ENCODE results near the gene LRBA. TPM values are rescaled to one million over a fixed set of nuclear protein-coding genes. Genes with fewer than 3 reads are reported as not detected.
"Not testable (repeated sequence)": the region's sequence is repeated elsewhere in the genome, so short reads cannot be mapped to it uniquely, and the experiment has no call there.

LRBA gene
- total and polyA plus RNA-seq, 2 donors (not counting 3 experiments of a cell fraction or from before 2014, with no cell fraction given), result 18.0 to 35.1 TPM

DNA sequence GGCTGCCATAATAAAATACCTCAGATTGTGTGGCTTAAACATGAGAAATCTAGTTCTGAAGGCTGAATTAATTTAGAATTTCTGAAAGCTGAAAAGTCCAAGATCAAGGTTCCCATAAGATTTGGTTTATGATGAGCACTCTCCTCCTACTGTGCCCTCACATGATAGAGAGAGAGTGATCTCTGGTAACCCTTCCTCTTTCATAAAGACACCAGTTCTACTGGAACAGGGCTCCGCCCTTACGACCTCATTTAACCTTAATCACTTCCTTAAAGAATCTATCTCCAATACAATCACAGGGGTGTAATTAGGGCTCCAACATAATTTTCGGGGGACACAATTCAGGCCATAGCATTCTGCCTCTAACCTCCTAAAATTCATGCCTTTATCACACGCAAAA, 627.1 kb downstream of the LRBA start:
- no peaks in the 10 kb centered on the region for H3K9me3 ChIP-seq (replicated peaks; ENCODE audit: control insufficient read depth, insufficient read depth, low read length)
- H3K9ac ChIP-seq (replicated peaks; ENCODE audit: extremely low read depth, insufficient read depth, low read length), result no peak overlapping the region
- POLR2A ChIA-PET, result no interaction called here
- no peak overlapping the region for H3K4me2 ChIP-seq (ENCODE audit: insufficient read depth, low read length)
- H3K4me1 ChIP-seq (ENCODE audit: control insufficient read depth, extremely low read depth, insufficient read depth, low read length), result no peaks in the 10 kb centered on the region
- H3K36me3 ChIP-seq (ENCODE audit: control insufficient read depth in 2 of 2, extremely low read depth in 1 of 2, insufficient read depth in 2 of 2, low read length in 2 of 2), result no peaks in the 10 kb centered on the region
- H3K27me3 ChIP-seq (ENCODE audit: control insufficient read depth in 2 of 2, insufficient read depth in 2 of 2, low read length in 2 of 2), result no peaks in the 10 kb centered on the region
- H3K4me3 ChIP-seq (replicated peaks in 1 of 3; ENCODE audit: insufficient read depth in 1 of 3, low read depth in 1 of 3, low read length in 3 of 3), result no peak overlapping the region
- no peaks in the 10 kb centered on the region for H4K20me1 ChIP-seq (replicated peaks; ENCODE audit: control insufficient read depth, extremely low read depth, insufficient read depth, low read length)
- DNase-seq (ENCODE audit: low read depth, low spot score) (no peak), FAIRE-seq (no peak)
- dilution Hi-C loops (cut with MboI; ENCODE audit: extremely low pct_ligation_motif_present, low sequenced_read_pairs), result no loop called here
- intact Hi-C loops (cut with micrococcal nuclease), result no loop called here
- H2AFZ ChIP-seq (ENCODE audit: low read depth, low read length), result no peak overlapping the region
- TF ChIP-seq JUN (IDR thresholded peaks at IDR 0.05; ENCODE audit: borderline replicate concordance, insufficient read depth, insufficient read length, low read depth) (no peak), EZH2 (IDR thresholded peaks at IDR 0.05; ENCODE audit: borderline replicate concordance, low read depth, low read length, severe bottlenecking) (no peak), FOS (IDR thresholded peaks at IDR 0.05; ENCODE audit: borderline replicate concordance, insufficient read depth, low read length) (no peak), POLR2AphosphoS5 (IDR thresholded peaks at IDR 0.05; ENCODE audit: insufficient read depth, low read depth, low read length) (no peak), MYC (IDR thresholded peaks at IDR 0.05; ENCODE audit: low read depth, low read length) (no peak), POLR2A (IDR thresholded peaks at IDR 0.05; ENCODE audit: low read depth, low read length) (no peak), GATA2 (IDR thresholded peaks at IDR 0.05; ENCODE audit: insufficient read depth, insufficient read length, low read depth, low read length) (no peak)
- TF ChIP-seq, protein P1, sequence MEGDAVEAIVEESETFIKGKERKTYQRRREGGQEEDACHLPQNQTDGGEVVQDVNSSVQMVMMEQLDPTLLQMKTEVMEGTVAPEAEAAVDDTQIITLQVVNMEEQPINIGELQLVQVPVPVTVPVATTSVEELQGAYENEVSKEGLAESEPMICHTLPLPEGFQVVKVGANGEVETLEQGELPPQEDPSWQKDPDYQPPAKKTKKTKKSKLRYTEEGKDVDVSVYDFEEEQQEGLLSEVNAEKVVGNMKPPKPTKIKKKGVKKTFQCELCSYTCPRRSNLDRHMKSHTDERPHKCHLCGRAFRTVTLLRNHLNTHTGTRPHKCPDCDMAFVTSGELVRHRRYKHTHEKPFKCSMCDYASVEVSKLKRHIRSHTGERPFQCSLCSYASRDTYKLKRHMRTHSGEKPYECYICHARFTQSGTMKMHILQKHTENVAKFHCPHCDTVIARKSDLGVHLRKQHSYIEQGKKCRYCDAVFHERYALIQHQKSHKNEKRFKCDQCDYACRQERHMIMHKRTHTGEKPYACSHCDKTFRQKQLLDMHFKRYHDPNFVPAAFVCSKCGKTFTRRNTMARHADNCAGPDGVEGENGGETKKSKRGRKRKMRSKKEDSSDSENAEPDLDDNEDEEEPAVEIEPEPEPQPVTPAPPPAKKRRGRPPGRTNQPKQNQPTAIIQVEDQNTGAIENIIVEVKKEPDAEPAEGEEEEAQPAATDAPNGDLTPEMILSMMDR (IDR thresholded peaks at IDR 0.05; ENCODE audit: extremely low read depth in 1 of 2, insufficient read depth in 1 of 2, low read depth in 1 of 2, low read length in 2 of 2), result no peak
- TF ChIP-seq, protein P2, sequence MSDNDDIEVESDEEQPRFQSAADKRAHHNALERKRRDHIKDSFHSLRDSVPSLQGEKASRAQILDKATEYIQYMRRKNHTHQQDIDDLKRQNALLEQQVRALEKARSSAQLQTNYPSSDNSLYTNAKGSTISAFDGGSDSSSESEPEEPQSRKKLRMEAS (IDR thresholded peaks at IDR 0.05; ENCODE audit: insufficient read depth, insufficient read length), result no peak
- no peaks in the 10 kb centered on the region for H3K79me2 ChIP-seq (ENCODE audit: control insufficient read depth, insufficient read depth, low read length)
- no peaks in the 10 kb centered on the region for H3K9me1 ChIP-seq (replicated peaks; ENCODE audit: control insufficient read depth, extremely low read depth, insufficient read depth, low read length)
- no peak overlapping the region for H3K27ac ChIP-seq (ENCODE audit: insufficient read depth, low read depth, low read length)
- CTCF ChIA-PET, result no interaction called here
- BruUV-seq (replicated peaks), result no TSS peak

- H3K9me3 ChIP-seq (replicated peaks; ENCODE audit: control insufficient read depth, insufficient read depth, low read length); H3K9me1 ChIP-seq (replicated peaks; ENCODE audit: control insufficient read depth, extremely low read depth, insufficient read depth, low read length); dilution Hi-C loops (cut with MboI; ENCODE audit: extremely low pct_ligation_motif_present, low sequenced_read_pairs); H3K4me1 ChIP-seq (ENCODE audit: control insufficient read depth, extremely low read depth, insufficient read depth, low read length); H2AFZ ChIP-seq (ENCODE audit: low read depth, low read length); H3K27me3 ChIP-seq (ENCODE audit: control insufficient read depth in 2 of 2, insufficient read depth in 2 of 2, low read length in 2 of 2); H3K4me2 ChIP-seq (ENCODE audit: insufficient read depth, low read length); H3K27ac ChIP-seq (ENCODE audit: insufficient read depth, low read depth, low read length); H3K4me3 ChIP-seq (replicated peaks in 1 of 3; ENCODE audit: insufficient read depth in 1 of 3, low read depth in 1 of 3, low read length in 3 of 3); BruUV-seq (replicated peaks); H4K20me1 ChIP-seq (replicated peaks; ENCODE audit: control insufficient read depth, extremely low read depth, insufficient read depth, low read length); DNase-seq (ENCODE audit: low read depth, low spot score); H3K79me2 ChIP-seq (ENCODE audit: control insufficient read depth, insufficient read depth, low read length); H3K36me3 ChIP-seq (ENCODE audit: control insufficient read depth in 2 of 2, extremely low read depth in 1 of 2, insufficient read depth in 2 of 2, low read length in 2 of 2); POLR2A ChIA-PET; intact Hi-C loops (cut with micrococcal nuclease); FAIRE-seq; H3K9ac ChIP-seq (replicated peaks; ENCODE audit: extremely low read depth, insufficient read depth, low read length): not testable (repeated sequence)
- CTCF ChIA-PET, result interaction anchor here (1.2 to 1.5 kb wide), 2 partner anchors 30 to 480 kb away, joined by 3 to 9 read pairs; no protein-coding TSS in a partner anchor
Measured at GRCh38 chr4:150386415-150386814, 628.7 kb downstream of the LRBA start.
